NCI-H1092 treated with DMSO at 0.1 percent for 48 hours (cell line): Measurements from ENCODE around the gene BANF2.
A peak's percentile ranks its signal among the peaks of the same experiment; 100 is the strongest.

Experiments used
- DNase-seq: peaks from one replicate; lab custom pipeline; 2025; lab: John Stamatoyannopoulos, UW

BANF2 gene

DNA sequence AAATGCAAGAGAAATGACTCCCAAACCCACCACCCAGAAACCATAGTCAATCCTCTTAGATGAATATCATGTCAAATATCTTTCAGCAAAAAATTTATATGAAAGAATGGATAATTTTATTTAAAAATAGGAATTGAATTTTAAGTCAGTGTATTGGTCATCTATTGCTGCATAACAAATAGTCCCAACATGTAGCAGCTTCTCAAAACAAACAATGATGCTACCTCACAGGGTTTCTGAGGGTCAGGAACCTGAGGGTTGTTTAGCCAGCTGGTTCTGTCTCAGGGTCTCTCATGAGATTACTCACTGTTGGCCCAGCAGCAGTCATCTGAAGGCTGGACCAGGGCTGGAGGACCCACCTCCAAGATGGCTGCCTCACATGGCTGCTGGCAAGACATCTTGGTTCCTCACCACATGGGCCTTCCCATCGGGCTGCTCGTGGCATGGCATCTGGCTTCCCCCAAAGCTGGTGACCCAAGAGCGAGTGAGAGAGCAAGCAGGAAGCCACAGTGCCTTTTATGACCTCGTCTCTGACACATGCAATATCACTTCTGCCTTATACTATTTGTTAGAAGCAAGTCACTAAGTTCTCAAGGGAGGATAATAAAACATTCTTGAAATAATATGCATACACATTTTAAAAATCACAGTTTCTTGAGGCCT, 36.3 kb downstream of the BANF2 start:
- no peak for DNase-seq

DNA sequence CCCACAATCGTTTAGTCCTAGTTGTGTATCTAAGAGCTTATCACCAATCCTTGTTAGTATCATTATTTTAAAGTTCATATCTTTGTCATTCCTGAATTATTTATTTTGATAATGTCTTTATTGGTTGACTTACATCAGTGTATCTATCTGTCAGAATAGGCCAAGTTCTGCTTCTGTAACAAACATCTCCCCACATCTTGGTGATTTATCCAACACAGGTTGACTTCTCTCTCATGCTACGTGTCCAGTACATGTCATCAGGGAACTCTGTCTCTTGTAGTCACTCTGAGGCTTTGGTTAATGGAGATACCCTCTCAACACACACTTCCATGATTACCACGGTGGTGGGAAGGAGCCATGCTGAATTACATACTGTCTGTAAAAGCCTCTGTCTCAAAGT, 38.4 kb downstream of the BANF2 start:
- DNase-seq = no peak

DNA sequence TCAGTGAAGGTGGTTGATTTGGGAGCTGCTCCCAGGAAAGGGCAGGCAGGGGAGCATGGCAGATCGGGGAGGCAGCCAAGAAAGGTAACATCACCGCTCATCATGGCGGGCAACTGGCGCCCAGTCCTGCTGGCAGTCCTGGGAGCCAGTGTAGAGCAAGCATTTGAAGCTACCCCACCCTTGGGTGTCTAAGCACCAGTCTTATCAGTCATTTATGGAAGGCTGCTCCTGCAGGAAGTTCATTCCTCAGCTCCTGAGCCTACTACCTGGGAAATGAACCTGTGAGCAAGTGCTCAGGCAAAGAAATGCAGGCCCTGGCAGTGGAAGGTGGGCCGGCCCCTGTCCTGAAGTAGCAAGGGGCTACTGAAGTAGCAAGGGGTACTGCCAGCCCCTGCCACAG, 41.5 kb downstream of the BANF2 start:
- no peak for DNase-seq

DNA sequence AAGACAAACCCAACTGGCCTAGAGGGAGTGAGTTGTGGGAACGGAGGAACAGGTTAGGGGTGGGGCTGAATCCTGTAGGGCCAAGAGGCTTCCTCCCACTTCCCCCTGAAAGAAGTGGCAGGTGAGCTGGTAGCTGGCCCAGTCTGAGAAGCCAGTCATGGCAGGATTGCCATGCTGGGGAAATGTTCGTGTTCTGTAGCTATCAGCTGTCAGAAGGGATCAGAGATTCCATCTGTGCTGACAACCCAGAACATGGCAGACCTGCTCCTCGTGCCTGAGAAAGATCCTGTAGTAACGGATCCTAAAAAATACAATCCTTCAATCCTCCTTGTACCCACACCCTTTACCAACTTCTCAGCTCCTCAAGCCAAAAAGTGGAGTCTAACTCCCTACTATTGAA, 43.0 kb downstream of the BANF2 start:
- DNase-seq = no peak

DNA sequence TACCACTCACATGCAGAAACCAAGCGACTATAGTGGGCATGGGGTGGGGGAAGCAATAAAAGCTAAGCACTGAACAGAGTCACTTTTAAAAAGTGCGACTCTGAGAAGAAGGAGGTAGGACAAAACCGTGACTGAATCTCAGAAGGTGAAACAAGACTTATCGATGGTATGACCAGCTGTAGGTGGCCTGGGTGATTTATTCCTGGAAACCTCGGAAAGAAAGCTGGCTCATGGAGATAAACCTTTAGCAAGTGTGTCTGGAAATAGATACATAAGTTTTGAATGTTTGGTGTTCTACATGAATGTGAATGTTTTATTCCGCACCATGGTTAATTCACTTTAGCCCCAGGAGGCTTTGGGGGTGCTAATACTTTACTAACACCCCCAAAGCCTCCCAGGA, 43.9 kb downstream of the BANF2 start:
- DNase-seq = no peak

DNA sequence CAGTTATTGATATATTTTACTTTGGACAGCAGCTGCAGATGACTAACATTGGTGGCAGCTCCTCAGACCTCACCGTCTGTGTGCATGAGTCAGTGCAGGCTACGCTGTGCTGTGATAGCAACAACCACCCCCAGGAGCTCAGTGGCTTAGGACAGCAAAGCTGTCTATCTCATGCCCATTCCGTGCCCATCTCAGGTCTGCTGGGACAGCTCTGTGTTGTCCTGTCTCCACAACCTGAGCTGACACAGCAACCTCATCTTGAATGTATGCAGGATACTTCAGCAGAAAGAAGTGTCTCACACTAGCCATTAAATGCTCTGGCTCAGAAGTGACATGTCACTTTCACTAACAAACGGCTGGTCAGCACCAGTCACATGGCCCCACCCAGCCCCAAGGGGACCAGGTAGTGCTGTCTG, 47.7 kb downstream of the BANF2 start:
- DNase-seq = no peak

DNA sequence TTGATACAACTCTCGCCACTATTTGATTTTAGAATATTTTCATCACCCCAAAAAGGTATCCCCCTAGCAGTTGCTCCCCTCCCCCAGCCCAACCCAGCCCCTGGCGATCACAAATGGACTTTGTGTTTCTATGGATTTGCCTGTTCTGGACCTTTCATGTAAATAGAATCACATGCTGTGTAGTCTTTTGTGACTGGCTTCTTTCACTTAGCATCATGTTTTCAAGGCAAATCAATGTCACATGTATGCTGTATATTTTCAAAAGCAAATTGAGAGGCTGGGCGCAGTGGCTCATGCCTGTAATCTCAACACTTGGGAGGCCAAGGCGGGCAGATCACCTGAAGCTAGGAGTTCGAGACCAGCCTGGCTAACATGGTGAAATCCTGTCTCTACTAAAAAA, 48.5 kb downstream of the BANF2 start:
- DNase-seq = no peak

DNA sequence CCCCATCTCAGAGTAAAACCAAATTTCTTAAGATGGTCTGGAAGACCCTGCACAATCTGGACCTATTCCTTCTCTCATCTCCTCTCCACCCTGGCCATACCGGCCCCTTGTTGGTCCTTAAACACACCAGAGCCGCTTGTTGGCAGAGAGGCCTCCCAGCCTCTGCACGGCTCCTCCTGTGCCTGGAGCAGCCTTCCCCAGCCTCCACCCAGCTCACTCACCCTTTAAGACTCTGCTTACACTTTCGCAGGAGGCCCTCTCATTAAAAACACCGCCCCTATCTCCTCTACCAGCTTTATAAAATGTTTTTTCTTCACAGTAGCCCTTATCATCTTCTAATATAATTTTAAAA, 49.8 kb downstream of the BANF2 start:
- DNase-seq = no peak

DNA sequence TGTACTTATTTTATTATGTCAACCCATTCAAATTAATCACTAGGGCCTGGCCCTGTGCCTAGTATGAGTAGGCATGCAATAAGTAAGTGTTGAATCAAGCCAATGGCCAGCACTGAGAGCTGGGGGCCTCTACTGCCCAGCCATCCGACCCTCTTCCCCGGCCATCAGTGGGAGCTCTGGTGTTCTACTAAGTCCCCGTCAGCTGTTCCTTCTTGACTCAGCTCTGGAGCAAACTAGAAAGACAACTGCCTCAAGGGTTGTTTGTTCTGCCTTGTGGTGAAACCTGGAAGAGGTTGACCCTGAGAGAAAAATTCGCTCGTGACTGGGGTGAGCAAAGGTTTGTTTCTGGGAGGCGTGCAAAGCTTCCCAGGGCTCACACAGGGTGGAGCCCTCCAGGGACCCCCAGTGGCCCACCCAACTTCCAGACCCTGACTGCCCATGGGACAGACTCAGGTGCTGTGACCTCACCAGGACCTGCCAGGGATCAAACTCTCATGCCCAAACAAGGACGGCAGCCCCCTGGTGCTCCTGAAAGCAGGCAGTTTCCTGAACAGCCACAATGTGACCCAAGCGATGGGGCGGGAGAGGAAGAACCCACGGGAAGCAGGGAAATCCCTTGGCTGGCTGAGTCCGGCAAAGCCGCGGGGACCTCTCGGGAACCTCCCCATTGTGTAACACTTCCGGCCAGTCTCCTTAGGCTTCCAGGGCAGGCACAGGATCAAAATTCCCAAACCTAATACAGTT, 50.4 kb downstream of the BANF2 start:
- no peak for DNase-seq

DNA sequence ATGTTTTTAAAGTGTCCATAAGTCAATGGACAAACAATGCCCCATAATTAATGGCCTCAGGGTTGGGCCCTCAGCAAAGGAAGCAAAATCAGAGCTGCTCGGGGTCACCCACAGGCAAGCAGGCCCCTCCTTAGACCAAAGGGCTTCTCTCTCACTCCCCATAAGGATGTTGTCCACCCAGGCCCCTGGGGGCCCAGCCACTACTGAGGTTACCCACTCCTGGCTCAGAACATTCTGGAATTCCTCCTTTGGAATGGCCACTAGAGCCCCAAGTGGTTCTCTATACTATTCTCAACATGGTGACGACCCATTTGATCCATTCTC, 50.9 kb downstream of the BANF2 start:
- no peak for DNase-seq

DNA sequence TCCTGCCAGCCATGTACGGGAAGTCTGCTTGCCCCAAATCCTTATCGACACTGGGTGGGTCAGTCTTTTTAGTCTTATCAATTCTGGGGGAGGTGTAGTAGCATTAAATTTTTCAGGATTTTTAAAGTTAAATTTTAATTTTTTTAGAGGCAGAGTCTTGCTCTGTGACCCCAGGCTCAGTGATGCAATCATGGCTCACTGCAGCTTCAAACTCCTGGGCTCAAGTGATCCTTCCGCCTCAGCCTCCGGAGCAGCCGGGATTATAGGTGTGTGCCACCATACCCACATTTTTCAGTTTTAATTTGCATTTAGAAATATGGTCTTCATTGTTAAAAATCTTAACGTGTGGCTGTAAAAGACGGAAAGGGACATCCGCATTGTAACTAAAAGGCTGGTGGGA, 51.9 kb downstream of the BANF2 start:
- DNase-seq = no peak

DNA sequence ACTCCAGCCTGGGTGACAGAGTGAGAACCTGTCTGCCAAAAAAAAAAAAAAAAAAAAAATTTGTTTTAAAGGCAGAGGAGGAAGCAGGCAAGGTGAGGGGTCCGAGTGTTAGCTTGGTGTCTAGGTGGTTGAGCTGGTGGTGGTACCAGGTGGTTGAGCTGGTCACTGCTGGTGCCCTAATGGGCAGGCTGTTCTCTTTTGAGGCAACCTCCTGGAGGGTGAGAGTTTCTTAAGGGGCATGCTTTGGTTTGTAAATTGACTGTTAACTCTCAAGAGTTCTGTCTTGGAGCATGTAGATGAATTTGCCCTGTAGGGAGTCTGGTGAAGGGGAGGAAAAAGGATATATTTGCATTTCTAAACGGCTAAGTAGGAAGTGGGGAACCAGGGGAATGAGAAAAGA, 52.7 kb downstream of the BANF2 start:
- DNase-seq = no peak

DNA sequence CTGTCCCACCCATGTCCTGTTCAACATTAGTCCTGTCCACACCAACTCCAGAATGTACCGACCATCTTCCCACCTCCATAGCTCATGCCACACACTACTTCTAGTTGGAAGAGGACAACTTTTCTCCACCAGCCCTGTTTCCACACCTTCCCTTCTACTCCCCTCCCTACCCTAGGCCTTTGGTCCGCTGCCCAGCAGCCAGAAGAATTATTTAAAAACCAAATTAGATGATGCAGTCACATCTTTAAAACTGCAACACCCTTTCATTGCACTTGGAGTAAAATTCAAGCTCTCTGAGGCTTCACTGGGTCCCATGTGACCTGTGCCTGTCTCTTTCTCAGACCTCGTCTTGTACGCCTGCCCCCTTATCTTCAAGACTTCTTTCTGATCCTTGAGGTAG, 53.8 kb downstream of the BANF2 start:
- no peak for DNase-seq

DNA sequence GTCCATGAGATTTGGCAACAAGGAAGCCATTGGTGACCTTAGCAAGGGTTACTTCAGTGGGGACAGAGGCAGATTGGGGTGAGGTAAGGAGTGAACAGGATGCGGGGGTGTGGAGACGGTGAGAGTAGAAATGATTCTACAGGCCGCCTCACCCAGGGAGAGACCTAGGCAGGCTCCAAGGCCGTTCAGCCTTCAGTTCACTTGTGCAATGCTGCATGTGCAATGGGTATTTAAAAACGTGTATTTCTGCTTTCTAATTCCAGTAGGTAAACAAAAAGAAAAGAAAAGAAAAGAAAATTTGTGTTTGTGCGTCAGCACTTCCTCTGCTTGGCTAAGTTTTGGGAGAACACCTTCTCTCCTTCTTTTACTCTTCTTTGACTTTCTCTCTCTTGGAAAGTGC, 56.8 kb downstream of the BANF2 start:
- no peak for DNase-seq

DNA sequence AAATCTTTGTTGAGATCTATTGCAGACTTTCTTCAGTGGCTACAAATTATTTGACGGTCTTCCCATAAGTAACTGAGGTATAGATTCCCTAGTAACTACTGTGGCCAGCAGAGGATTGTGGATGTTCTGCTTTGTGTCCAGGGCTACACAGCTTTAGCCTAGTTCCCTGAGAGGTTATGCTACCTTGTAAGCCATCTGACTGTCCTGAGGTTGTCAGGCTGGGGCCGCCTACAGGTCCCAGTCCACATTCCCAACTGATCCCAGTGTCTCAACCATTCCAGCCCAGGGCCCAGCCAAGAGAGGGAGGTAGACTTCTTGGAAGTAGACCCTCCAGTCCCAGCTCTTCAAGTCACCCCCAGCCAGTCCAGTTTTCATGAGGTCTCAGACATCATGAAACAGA, 57.7 kb downstream of the BANF2 start:
- DNase-seq = no peak

DNA sequence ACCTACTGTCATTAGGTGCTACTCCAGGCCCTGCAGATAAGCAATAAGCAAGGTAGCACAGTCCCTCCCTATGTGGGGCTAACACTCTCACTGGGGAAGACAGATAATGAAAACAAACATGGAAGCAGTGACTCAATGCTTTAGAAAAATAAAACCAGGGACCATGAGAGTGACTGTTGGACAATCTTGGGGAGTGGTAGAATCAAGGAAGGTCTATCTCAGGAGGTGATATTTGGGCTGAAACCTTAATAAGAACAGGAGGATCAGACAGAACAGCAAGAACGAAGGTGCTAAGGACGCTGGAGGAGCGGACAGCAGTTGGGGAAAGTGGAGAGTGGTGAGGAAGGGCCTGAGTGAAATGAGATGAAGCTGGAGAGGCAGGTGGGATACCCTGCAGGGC, 58.2 kb downstream of the BANF2 start:
- DNase-seq = no peak

DNA sequence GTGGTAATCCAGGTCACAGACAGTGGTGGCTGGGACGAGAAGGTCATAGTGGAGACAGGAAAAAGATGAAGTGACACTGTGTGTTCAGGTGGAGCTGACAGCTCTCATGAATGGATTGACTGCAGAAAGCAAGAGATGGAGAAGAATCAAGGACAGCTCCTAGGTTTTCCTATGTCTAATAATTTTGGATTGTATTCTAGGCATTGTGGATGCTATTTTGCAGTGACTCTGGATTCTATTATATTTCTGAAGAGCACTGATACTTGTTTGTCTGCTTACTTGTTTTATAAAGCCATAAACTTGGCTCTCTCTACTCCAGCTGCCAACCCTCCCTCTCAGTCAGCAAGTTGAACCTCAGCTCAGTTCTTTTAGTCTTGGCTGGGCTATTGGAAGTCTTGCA, 58.7 kb downstream of the BANF2 start:
- DNase-seq = no peak

DNA sequence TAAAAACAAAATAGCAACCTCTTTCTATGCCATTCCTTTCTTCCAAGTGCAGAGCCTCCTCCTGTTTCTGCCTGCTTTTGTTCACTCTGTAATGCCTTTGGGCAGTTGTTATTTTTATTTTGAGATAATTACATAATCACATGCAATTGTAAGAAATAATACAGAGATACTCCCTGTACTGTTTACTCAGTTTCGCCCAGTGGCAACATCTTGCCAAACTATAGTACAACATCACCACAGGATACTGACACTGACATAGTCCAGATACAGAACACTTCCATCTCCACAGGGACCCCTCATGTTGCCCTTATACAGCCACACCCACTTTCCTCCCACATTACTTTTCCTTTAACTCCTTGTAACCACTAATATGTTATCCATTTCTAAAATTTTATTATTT, 59.7 kb downstream of the BANF2 start:
- no peak for DNase-seq

DNA sequence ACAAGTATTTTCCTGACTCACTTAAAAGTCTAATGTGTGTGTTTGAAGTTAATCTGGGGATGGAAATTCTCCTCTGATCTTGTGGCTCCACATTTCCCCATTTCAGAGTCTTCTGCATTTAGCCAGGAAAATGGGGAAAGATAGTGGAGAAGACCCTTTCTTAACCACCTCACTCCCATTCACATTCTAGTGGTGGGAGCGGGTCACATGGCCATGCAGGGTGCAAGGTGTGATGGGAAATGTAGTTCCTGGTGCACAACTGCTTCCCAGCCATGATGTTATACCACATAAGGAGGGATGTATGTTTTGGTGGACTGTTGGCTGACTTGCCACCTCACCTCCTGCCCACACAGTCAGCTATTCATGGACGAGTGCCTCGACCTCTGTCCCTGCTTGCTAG, 61.8 kb downstream of the BANF2 start:
- no peak for DNase-seq

DNA sequence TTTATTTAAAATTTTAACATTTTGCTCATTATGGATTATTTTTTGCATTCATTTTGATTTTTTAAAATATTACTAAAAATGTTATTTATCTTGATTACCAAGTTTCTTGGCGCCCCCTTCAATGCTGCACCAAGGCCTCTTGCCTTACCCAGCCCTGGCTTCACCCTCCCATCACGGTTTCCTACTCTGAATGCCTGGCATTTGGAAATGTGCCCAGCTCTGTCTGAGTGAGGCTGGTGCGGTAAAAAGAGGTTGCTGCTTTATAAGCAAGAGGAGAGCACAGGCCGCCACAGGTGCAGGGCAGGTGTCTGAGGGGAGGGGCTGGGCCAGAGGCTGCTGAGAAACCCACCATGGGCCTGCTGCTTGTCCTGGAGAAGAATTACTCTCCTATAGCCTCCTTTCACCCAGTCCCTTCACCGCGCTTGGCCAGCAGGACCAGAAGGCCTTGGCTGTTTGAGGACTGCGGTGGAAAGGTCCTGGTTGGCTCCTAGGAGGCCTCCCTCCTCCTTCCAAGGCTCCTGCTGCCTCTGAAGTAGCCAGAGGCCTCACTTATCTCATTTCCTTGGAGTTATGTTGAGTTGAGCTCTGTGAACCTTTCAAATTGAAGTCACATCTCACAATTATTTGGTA, 62.6 kb downstream of the BANF2 start:
- peak; percentile 11 for DNase-seq

DNA sequence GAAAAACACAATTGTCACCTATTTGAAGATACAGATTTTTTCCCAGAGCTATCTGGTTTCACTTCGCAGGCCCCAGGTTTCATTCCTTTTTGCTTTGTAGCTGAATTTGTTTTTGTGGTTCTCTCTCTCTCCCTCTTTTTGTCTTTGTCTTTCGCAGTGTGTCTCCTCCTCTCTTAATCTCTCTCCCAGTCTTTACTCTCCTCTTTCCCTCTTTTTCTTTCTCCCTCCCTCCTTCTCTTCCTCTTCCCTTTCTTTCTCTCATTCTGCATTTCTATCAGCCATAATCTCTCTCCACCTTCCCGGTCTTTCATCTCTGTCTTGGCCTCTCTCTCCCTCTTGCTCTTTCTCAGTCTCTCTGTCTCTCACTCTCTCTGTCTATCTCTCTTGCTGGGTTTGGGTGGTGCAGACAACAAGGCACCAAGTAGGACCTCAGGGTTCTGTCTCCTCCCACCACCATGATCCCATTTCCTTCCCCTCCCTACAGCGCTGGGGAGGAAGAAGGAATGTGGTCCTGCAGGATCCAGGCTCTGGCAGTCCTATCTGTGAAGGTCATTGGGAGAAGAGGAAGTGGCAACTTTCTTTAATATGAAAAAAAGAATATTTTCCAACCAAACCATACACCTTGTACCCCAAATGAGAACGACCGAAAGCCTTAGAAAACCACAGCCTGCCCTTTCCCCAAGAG, 63.2 kb downstream of the BANF2 start:
- DNase-seq = no peak

DNA sequence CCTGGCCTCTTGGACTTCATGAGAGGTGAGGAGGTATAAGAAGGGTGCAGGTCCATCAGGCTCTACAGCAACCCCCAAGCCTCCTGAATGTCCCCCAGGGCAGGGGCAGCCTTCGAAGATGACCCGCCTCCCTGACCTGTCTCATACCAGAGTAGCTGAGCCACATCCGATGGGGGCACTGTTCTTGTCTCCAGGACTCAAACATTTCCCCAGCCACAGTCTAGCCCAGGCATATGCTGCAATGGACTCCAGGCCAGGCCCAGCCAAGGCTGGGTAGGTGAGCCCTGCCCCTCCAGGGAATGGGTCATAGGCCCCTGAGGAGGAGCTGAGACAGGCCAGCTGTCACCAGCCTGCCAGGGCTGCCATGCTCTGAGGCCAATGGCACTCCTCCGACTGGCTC, 65.3 kb downstream of the BANF2 start:
- DNase-seq = no peak

DNA sequence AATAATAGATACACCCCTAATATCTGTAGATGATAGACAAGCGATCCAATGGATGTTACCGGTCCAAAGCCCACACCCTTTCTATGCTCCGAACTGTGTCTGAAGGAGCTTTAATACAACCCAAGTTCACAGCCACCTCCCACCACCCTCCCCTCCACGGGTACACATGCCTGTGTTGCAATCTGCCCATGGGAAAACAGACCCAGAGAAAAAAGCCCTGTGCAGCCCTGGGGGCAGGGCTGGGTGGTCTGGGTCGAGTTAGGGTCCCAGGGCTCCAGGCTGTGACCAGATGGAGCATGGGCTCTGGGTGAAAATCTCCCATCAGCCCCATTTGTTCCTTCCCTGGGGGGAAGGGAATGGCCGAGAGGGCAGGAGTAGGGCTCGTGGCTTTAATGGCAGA, 65.8 kb downstream of the BANF2 start:
- DNase-seq = no peak
